Measurements from ENCODE around the gene MAP3K20. TPM values are rescaled to one million over a fixed set of nuclear protein-coding genes. Genes with fewer than 3 reads are reported as not detected.

The MAP3K20 gene
- total and polyA plus RNA-seq, 2 of the 4 experiments (the other 2 are of a cell fraction), result 27.5 to 84.4 TPM

DNA sequence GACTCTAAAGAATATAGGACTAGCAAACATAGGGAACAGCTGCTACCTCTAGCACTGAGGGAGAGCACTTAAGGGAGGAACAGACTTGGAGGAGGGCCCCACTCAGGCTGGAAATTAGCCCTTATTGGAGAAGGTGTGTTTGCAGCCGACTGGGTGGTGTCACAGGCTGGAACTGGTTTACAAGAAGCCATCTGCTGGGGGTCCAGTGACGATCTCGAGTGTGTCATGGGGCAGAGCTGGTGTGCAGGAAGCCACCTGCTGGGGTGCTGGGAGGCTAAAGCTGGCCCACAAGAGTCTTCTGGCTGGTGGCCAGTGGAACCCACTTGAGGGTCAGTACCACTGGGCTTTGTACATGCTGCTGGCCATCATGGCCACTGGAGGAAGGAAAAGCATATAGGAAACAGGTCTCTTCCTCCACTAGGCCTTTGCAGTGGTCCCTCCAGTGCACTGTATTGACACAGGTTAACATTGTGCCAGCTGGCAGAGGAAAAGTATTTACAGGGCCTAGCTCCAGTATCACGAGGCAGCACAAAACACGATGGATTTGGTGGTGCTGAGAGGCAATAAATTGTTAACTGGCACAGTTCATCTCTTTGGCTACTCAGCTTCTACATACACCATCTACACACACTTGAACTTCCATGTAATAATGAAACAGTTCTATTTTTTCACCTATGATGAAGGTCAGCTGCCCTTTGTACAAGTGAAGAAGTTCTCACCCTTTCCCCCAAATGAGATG, 43.6 kb downstream of the MAP3K20 start:
- H2AK5ac ChIP-seq (ENCODE audit: low read depth, low read length), result peak overlapping the region; percentile 27

More for the DNA sequence above, 43.6 kb downstream of the MAP3K20 start:
- Histone ChIP-seq H3K14ac (replicated peaks; ENCODE audit: low read depth, low read length) (peak overlapping the region; percentile 8; the same call in 1 of the 2 replicates), H2BK5ac (ENCODE audit: low read depth, low read length, poor library complexity, severe bottlenecking) (peak overlapping the region; percentile 83), H2BK20ac (ENCODE audit: low read depth, low read length) (peak overlapping the region; percentile 27; the same call in 1 of the 2 replicates), H4K5ac (ENCODE audit: low read depth, low read length) (peak overlapping the region; percentile 32; the same call in 1 of the 2 replicates), H3K9me3 (ENCODE audit: control insufficient read depth, insufficient read depth, low read length) (no peaks in the 10 kb centered on the region), H2AK9ac (replicated peaks; ENCODE audit: low read depth, low read length, poor library complexity) (peak overlapping the region; percentile 78), H3K4me3 (ENCODE audit: insufficient read depth, low read depth, low read length) (no peak overlapping the region), H3K4me2 (ENCODE audit: low read depth, low read length) (no peak overlapping the region), H3K79me1 (ENCODE audit: low read depth in 1 of 2, low read length in 2 of 2) (peaks cover 52 to 81% of the 10 kb centered on the region in 2 experiments), H3K27ac (ENCODE audit: insufficient read depth, low read length) (no peak overlapping the region), H3K4ac (ENCODE audit: low read depth, low read length) (peak overlapping the region; percentile 60; the same call in 1 of the 2 replicates), H3K23ac (ENCODE audit: low read depth, low read length) (peak overlapping the region; percentile 39; the same call in 1 of the 2 replicates), H3K56ac (ENCODE audit: extremely low read depth, insufficient read depth, low read length) (no peak overlapping the region), H4K8ac (ENCODE audit: low read depth in 2 of 2, low read length in 2 of 2) (peak overlapping the region; percentile 42 to 72; a peak in 3 of 4 replicates), H2BK120ac (ENCODE audit: low read depth, low read length) (peak overlapping the region; percentile 51; the same call in 1 of the 2 replicates), H3K4me1 (ENCODE audit: control insufficient read depth, insufficient read depth, low read length) (peaks cover 18% of the 10 kb centered on the region), H4K91ac (ENCODE audit: insufficient read depth, low read depth, low read length) (peak overlapping the region; percentile 55), H3K27me3 (ENCODE audit: control insufficient read depth, insufficient read depth, low read length) (no peaks in the 10 kb centered on the region), H3K18ac (ENCODE audit: low read depth, low read length) (peak overlapping the region; percentile 68; the same call in 1 of the 2 replicates), H2AFZ (replicated peaks; ENCODE audit: low read length, poor library complexity) (no peak overlapping the region), H4K20me1 (ENCODE audit: insufficient read depth, low read length) (0 out of 2 replicates have a peak, but pooled peaks cover 4% of the 10 kb centered on the region), H3K9me1 (ENCODE audit: insufficient read depth, low read length) (peaks cover 12% of the 10 kb centered on the region), H3K36me3 (ENCODE audit: control insufficient read depth, insufficient read depth, low read length) (no peaks in the 10 kb centered on the region; the same call in 1 of the 2 replicates), H3K9ac (ENCODE audit: low read depth, low read length) (no peak overlapping the region), H2BK15ac (ENCODE audit: low read depth, low read length) (peak overlapping the region; percentile 66; the same call in 2 of the 3 replicates)
- dilution Hi-C loops (cut with HindIII; ENCODE audit: low sequenced_read_pairs, unreplicated experiment), result no loop called here
- in situ Hi-C loops (cut with MboI; ENCODE audit: low sequenced_read_pairs), result no loop called here
- ChIA-PET CTCF (no interaction called here), POLR2A (ENCODE audit: unreplicated experiment) (no interaction called here)
- TF ChIP-seq CHD1 (IDR thresholded peaks at IDR 0.05; ENCODE audit: low read depth, low read length), result no peak
- ATAC-seq (ENCODE audit: low read depth) (no peak), DNase-seq (no peak)
- intact Hi-C loops (cut with micrococcal nuclease), result no loop called here
- 72% methylated on average over 3 of the region's 5 CpGs; no CpG with 5 or more reads in 1 of the 2 experiments for WGBS, 2 experiments (ENCODE audit: extremely low coverage in 2 of 2, insufficient read length in 1 of 2)
- BruUV-seq (replicated peaks), result no TSS peak
